ENCODE results near the gene ARID5B. TPM values are rescaled to one million over a fixed set of nuclear protein-coding genes. Genes with fewer than 3 reads are reported as not detected.
A peak's percentile ranks its signal among the peaks of the same experiment; 100 is the strongest.

ARID5B gene
- total RNA-seq, 2 experiments from 2014 or later, result 26.7 to 28.3 TPM

DNA sequence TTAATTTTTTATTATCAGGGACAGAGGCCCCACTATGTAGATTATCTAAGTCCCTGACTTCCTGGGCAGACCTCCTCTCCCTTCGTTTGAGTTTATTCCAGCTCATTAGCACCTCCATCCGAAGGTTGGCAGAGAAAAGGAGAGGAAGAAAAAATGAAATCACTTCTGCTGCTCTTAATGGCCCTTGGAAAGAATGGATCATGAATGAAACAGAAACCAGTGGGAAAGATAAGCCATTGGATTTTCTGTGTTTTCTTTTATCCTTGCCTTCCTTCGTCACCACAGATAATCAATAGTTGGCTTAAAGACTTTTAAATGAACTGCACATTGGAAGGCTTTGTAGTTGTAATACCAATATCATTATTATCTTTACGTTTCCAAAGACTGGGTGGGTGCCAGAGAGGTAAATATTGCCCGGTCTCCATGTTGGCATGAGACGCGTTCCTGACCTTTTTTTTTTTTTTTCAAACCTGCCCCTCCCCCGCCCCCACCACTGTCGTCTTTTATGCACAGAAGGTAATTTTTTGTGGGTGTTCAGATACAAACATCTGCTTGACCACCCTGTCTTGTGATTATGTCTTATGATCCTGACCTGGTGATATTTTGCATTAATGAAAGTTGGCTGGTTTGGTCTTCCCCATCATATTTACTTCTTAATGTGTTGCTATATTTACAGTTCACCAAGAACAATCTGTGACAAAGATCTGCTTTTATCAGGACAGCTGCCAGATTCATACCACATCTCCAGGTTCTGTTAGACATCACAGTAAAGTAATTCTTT lies 116.8 kb downstream of the ARID5B start:
- ATAC-seq, result no peak
- Mint-ChIP-seq H3K36me3 (ENCODE audit: low read depth) (peaks cover 57% of the 10 kb centered on the region), H3K27ac (peak overlapping the region; percentile 94), H3K27me3 (no peaks in the 10 kb centered on the region), H3K4me3 (no peak overlapping the region), H3K9me3 (peaks cover 7% of the 10 kb centered on the region), H3K4me1 (ENCODE audit: low read depth) (peaks cover 58% of the 10 kb centered on the region)
- intact Hi-C loops (cut with micrococcal nuclease), result no loop called here
- TF ChIP-seq, protein P1, sequence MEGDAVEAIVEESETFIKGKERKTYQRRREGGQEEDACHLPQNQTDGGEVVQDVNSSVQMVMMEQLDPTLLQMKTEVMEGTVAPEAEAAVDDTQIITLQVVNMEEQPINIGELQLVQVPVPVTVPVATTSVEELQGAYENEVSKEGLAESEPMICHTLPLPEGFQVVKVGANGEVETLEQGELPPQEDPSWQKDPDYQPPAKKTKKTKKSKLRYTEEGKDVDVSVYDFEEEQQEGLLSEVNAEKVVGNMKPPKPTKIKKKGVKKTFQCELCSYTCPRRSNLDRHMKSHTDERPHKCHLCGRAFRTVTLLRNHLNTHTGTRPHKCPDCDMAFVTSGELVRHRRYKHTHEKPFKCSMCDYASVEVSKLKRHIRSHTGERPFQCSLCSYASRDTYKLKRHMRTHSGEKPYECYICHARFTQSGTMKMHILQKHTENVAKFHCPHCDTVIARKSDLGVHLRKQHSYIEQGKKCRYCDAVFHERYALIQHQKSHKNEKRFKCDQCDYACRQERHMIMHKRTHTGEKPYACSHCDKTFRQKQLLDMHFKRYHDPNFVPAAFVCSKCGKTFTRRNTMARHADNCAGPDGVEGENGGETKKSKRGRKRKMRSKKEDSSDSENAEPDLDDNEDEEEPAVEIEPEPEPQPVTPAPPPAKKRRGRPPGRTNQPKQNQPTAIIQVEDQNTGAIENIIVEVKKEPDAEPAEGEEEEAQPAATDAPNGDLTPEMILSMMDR (IDR thresholded peaks at IDR 0.05), result no peak
- POLR2A ChIA-PET, result interaction anchor here (0.6 to 1.8 kb wide), 2 partner anchors 30 to 1014 kb away, joined by 3 to 5 read pairs; no protein-coding TSS in a partner anchor
- DNase-seq, result no peak
- CTCF ChIA-PET, result interaction anchor here (1.0 kb wide), 1 partner anchor 30 kb away, joined by 3 read pairs; no protein-coding TSS in a partner anchor

DNA sequence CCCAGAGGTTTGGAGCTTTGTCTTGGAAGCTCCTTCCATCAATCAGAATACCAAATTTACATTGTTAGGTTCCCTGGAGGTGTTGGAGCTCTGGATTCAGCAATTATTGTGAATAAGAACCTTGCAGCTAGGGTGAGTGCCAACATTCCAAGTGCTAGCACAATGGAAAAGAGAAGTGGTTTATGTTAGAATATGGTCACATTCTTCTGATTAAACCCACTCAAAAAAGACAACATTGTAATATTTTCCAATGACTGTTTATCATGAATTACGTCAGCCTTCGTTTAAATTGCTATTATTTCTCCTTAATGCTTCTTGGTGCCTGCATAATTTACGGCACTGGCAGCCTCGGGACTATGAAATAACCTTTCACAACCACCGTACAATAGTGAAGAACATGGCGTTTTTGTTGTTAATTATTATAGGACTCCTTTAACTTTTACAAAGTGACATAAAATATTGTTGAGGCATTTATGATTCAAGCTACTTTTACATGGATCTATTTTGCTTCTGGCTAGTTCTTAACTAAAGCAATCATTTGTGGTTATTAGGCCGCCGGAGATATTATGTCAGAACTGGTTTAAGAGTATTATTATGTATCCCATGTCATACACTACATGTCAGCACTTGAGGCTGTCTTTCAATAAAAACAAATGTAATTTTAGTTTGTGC lies 117.7 kb downstream of the ARID5B start:
- Mint-ChIP-seq H3K27ac (peak overlapping the region; percentile 94), H3K9me3 (peaks cover 9% of the 10 kb centered on the region), H3K4me3 (no peak overlapping the region), H3K36me3 (ENCODE audit: low read depth) (peaks cover 60% of the 10 kb centered on the region), H3K4me1 (ENCODE audit: low read depth) (peaks cover 65% of the 10 kb centered on the region), H3K27me3 (no peaks in the 10 kb centered on the region)
- DNase-seq, result no peak
- ATAC-seq, result no peak
- TF ChIP-seq, protein P1 (IDR thresholded peaks at IDR 0.05), result no peak
- POLR2A ChIA-PET, result interaction anchor here (0.6 to 2.0 kb wide), 4 partner anchors 27 to 1013 kb away, joined by 3 to 5 read pairs (median 4); no protein-coding TSS in a partner anchor
- intact Hi-C loops (cut with micrococcal nuclease), result no loop called here
- CTCF ChIA-PET, result interaction anchor here (1.0 to 1.7 kb wide), 3 partner anchors 9 to 52 kb away, joined by 3 to 4 read pairs (median 3); no protein-coding TSS in a partner anchor

DNA sequence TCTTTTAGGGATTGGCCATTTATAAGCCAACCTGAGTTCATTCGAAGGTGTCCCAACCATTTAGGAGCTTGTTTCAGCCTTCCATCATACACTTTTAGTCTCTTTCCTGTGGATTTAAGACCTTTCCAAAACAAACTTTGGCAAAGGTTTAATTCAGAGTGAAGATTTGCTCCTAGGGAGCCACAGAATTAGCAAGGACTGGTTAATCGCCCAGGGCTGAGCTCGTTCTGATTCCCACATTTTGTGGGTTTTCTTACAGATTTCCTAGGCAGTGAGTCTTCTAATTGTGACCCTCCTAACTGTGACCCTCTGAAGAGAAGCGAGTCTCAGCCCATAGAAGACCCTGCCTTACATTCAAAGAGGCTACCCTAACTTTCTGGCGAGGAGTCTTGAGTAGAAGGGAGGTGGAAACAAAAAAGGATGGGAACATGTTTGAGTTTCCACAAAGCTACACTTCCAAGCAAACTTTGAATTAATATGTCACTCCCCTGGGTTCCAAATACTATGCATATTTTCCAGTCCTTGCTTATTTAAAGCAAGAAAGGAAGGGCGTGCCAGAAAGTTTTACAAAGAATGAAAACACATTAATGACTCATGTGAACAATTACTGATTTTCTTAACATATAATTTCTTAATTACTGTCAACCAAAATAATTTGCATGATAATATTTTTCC lies 118.3 kb downstream of the ARID5B start:
- H3K27me3 Mint-ChIP-seq, result no peaks in the 10 kb centered on the region
- H3K9me3 Mint-ChIP-seq, result peaks cover 9% of the 10 kb centered on the region
- ChIA-PET POLR2A (interaction anchor here (0.6 to 2.0 kb wide), 6 partner anchors 10 to 117 kb away, joined by 3 to 7 read pairs (median 4); no protein-coding TSS in a partner anchor), CTCF (interaction anchor here (0.7 to 1.7 kb wide), 5 partner anchors 10 to 268 kb away, joined by 3 to 4 read pairs (median 3); no protein-coding TSS in a partner anchor)
- H3K36me3 Mint-ChIP-seq (ENCODE audit: low read depth), result peaks cover 62% of the 10 kb centered on the region
- peak overlapping the region; percentile 94 for H3K27ac Mint-ChIP-seq
- TF ChIP-seq, protein P1 (IDR thresholded peaks at IDR 0.05), result no peak
- intact Hi-C loops (cut with micrococcal nuclease), result no loop called here
- peak overlapping the region; percentile 2 for H3K4me3 Mint-ChIP-seq
- DNase-seq, result no peak
- ATAC-seq, result peak; percentile 28
- H3K4me1 Mint-ChIP-seq (ENCODE audit: low read depth), result peaks cover 65% of the 10 kb centered on the region

DNA sequence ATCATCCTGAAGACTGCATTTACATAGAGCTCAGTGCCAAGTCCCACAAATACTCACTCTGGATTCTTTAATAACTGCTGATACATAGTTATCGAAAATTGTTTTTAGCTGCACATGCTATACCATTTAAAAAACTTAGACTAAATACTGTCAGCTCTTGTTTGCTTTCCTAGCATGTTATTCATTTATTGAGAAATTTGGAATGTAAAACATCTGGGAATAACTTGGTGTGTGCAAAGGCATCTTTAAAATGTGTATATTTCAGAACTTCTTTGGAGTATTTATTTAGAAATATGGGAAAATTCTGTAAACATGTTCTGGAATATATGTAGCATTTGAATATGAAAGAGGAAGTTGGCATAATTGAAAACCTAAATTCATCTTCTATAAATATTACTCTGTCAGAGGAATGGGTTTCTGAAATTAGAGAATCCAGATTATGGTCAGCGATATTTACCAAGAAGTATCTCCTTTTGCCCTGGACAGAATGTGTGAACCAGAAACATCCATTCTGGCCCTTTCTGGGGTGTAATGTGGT lies 119.7 kb downstream of the ARID5B start:
- H3K4me3 Mint-ChIP-seq, result no peak overlapping the region
- TF ChIP-seq, protein P1 (IDR thresholded peaks at IDR 0.05), result no peak
- POLR2A ChIA-PET, result interaction anchor here (1.0 to 1.3 kb wide), 3 partner anchors 9 to 118 kb away, joined by 3 read pairs; no protein-coding TSS in a partner anchor
- peaks cover 65% of the 10 kb centered on the region for H3K36me3 Mint-ChIP-seq (ENCODE audit: low read depth)
- H3K27ac Mint-ChIP-seq, result peak overlapping the region; percentile 94
- no peaks in the 10 kb centered on the region for H3K27me3 Mint-ChIP-seq
- DNase-seq (no peak), ATAC-seq (no peak)
- peaks cover 72% of the 10 kb centered on the region for H3K4me1 Mint-ChIP-seq (ENCODE audit: low read depth)
- intact Hi-C loops (cut with micrococcal nuclease), result no loop called here
- CTCF ChIA-PET, result interaction anchor here (0.8 to 2.1 kb wide), 5 partner anchors 8 to 270 kb away, joined by 3 to 6 read pairs (median 5); no protein-coding TSS in a partner anchor
- peaks cover 9% of the 10 kb centered on the region for H3K9me3 Mint-ChIP-seq
